Endothelial cell of umbilical vein (primary cell): ENCODE data around the gene C3orf20. TPM values are rescaled to one million over a fixed set of nuclear protein-coding genes. Genes with fewer than 3 reads are reported as not detected.

ENCODE experiments used
- BruUV-seq: library from RNA; stranded (reverse); fragments of 400-500 nt; replicated peaks from 2 replicates; lab custom pipeline; 2021; lab: Mats Ljungman, UMichigan
- CTCF ChIA-PET: fragments of 300-600, 350-600 bp; sonication (Branson Sonifier 250); formaldehyde crosslinking; loops from one replicate; lab custom pipeline; 2021; ENCODE audit warnings: antibody characterized with exemption, inconsistent platforms; lab: Charles Lee
- POLR2A ChIA-PET: fragments of 300-600, 350-600 bp; sonication (Branson Sonifier 250); formaldehyde crosslinking; loops from one replicate; lab custom pipeline; 2021; ENCODE audit warnings: antibody characterized with exemption, inconsistent platforms; lab: Charles Lee
- DNase-seq: peaks from one replicate; pipeline ENCODE4 v3.0.0-alpha.2; 2011; ENCODE audit warnings: low read depth, low spot score
- FAIRE-seq: peaks from 2 replicates; lab custom pipeline; 2011; peaks lifted over from hg19 to GRCh38; lab: Jason Lieb, UNC
- H2AFZ ChIP-seq: 2 replicates; pipeline ENCODE4 v1.6.0; 2012; ENCODE audit warnings: low read depth, low read length, control low read depth, inconsistent platforms
- H3K27ac ChIP-seq: 2 replicates; pipeline ENCODE4 v1.5.1; 2011; ENCODE audit warnings: low read depth, mild to moderate bottlenecking, control low read depth, low read length, moderate library complexity; ENCODE audit not compliant: insufficient read depth
- H3K27me3 ChIP-seq, 2 experiments: 2 replicates each; pipeline versions ENCODE4 v1.6.0 to v1.6.1; 2011; ENCODE audit warnings: low read length in 2 of 2, mixed read lengths in 1 of 2; ENCODE audit not compliant: control insufficient read depth in 2 of 2, insufficient read depth in 2 of 2
- H3K36me3 ChIP-seq, 2 experiments: 2 replicates in 1 of 2; 3 replicates in 1 of 2; pipeline ENCODE4 v1.5.1; 2011; ENCODE audit warnings: low read length in 2 of 2, mild to moderate bottlenecking in 1 of 2, moderate library complexity in 1 of 2; ENCODE audit not compliant: control insufficient read depth in 2 of 2, insufficient read depth in 2 of 2; ENCODE audit errors: extremely low read depth in 1 of 2
- H3K4me1 ChIP-seq: 3 replicates; pipeline ENCODE4 v1.5.1; 2011; ENCODE audit warnings: mild to moderate bottlenecking, low read length; ENCODE audit not compliant: control insufficient read depth, insufficient read depth; ENCODE audit errors: extremely low read depth
- H3K4me2 ChIP-seq: 2 replicates; pipeline ENCODE4 v1.6.1; 2011; ENCODE audit warnings: low read length, control low read depth, mixed read lengths; ENCODE audit not compliant: insufficient read depth
- H3K4me3 ChIP-seq, 3 experiments: fragments of 200-600 bp in 1 of 3; sonication (generic), shearing (Covaris generic) in 1 of 3; replicated peaks in 1 of 3; 2 replicates each; pipeline ENCODE4 v1.5.1; 2011 to 2016; ENCODE audit warnings: control low read depth in 3 of 3, low read length in 3 of 3, mild to moderate bottlenecking in 2 of 3, inconsistent platforms in 1 of 3, low read depth in 1 of 3, moderate library complexity in 1 of 3; ENCODE audit not compliant: insufficient read depth in 1 of 3
- H3K79me2 ChIP-seq: 2 replicates; pipeline ENCODE4 v1.6.0; 2012; ENCODE audit warnings: low read length, inconsistent platforms; ENCODE audit not compliant: control insufficient read depth, insufficient read depth
- H3K9ac ChIP-seq: replicated peaks from 2 replicates; pipeline ENCODE3; 2011; ENCODE audit warnings: low read length, control low read depth; ENCODE audit not compliant: insufficient read depth; ENCODE audit errors: extremely low read depth
- H3K9me1 ChIP-seq: replicated peaks from 3 replicates; pipeline ENCODE4 v1.6.0; 2011; ENCODE audit warnings: mild to moderate bottlenecking, low read length; ENCODE audit not compliant: control insufficient read depth, insufficient read depth; ENCODE audit errors: extremely low read depth
- H3K9me3 ChIP-seq: replicated peaks from 2 replicates; pipeline ENCODE4 v1.5.1; 2012; ENCODE audit warnings: low read length, inconsistent platforms; ENCODE audit not compliant: control insufficient read depth, insufficient read depth
- H4K20me1 ChIP-seq: replicated peaks from 2 replicates; pipeline ENCODE3; 2011; ENCODE audit warnings: mild to moderate bottlenecking, low read length; ENCODE audit not compliant: control insufficient read depth, insufficient read depth; ENCODE audit errors: extremely low read depth
- CTCF ChIP-seq, 2 donors: IDR thresholded peaks; 1 replicate in 1 of 2; 2 replicates in 1 of 2; pipeline ENCODE4 v1.5.1; 2011; ENCODE audit warnings: low read length in 2 of 2, mild to moderate bottlenecking in 2 of 2, moderate library complexity in 2 of 2, control low read depth in 1 of 2, inconsistent platforms in 1 of 2, low read depth in 1 of 2; ENCODE audit not compliant: insufficient read depth in 1 of 2; ENCODE audit errors: extremely low read depth in 1 of 2
- EZH2 ChIP-seq: IDR thresholded peaks from 2 replicates; pipeline ENCODE4 v1.6.1; 2012; ENCODE audit warnings: borderline replicate concordance, low read depth, mild to moderate bottlenecking, moderate library complexity, low read length, inconsistent platforms; ENCODE audit not compliant: severe bottlenecking
- FOS ChIP-seq: IDR thresholded peaks from 2 replicates; pipeline ENCODE4 v1.6.1; 2011; ENCODE audit warnings: mild to moderate bottlenecking, low read length, moderate library complexity, borderline replicate concordance; ENCODE audit not compliant: insufficient read depth
- GATA2 ChIP-seq: IDR thresholded peaks from 2 replicates; pipeline ENCODE4 v1.7.0; 2011; ENCODE audit warnings: low read depth, mild to moderate bottlenecking, moderate library complexity, mixed read lengths, low read length; ENCODE audit not compliant: insufficient read length, insufficient read depth
- JUN ChIP-seq: IDR thresholded peaks from 2 replicates; pipeline ENCODE4 v1.6.1; 2011; ENCODE audit warnings: borderline replicate concordance, low read depth; ENCODE audit not compliant: insufficient read length, insufficient read depth
- MAX ChIP-seq: IDR thresholded peaks from 2 replicates; pipeline ENCODE4 v1.6.1; 2011; ENCODE audit not compliant: insufficient read depth, insufficient read length
- MYC ChIP-seq: IDR thresholded peaks from one replicate; pipeline ENCODE4 v1.6.1; 2011; ENCODE audit warnings: mild to moderate bottlenecking, low read depth, low read length
- POLR2A ChIP-seq: IDR thresholded peaks from 2 replicates; pipeline ENCODE4 v1.6.1; 2012; ENCODE audit warnings: low read depth, mild to moderate bottlenecking, control low read depth, low read length
- POLR2AphosphoS5 ChIP-seq: IDR thresholded peaks from 2 replicates; pipeline ENCODE4 v1.6.1; 2012; ENCODE audit warnings: low read depth, mild to moderate bottlenecking, control low read depth, low read length, moderate library complexity; ENCODE audit not compliant: insufficient read depth
- dilution Hi-C: fragments of 300-500 bp; cut with MboI; formaldehyde crosslinking; loops from one replicate; pipeline ENCODE4 v1.15.0; 2019; ENCODE audit warnings: low sequenced_read_pairs; ENCODE audit not compliant: extremely low pct_ligation_motif_present
- intact Hi-C: fragments of 100-400 bp; cut with micrococcal nuclease; formaldehyde crosslinking; loops from one replicate; pipeline ENCODE4 v1.10.0; 2022
- polyA plus RNA-seq, 4 experiments: library from polyadenylated mRNA; depleted of rRNA in 3 of 4; stranded (reverse) in 3 of 4; unstranded in 1 of 4; fragments of >200 nt; gene quantifications; 2 replicates each; pipeline versions ENCODE4 v1.2.1 to v1.2.3, GENCODE V29; 2011 to 2012; ENCODE audit warnings: missing spikeins in 1 of 4
- total RNA-seq: library from RNA; stranded (reverse); gene quantifications from 2 replicates; pipeline ENCODE4 v1.2.3, GENCODE V29; 2021

C3orf20 gene
- total and polyA plus RNA-seq, 2 donors (not counting 3 experiments of a cell fraction or from before 2014, with no cell fraction given) = not detected

- no peak for FAIRE-seq
- ChIA-PET POLR2A (no interaction called here), CTCF (no interaction called here)
- H4K20me1 ChIP-seq = no peaks in the 10 kb centered on the region
- no peak overlapping the region for H3K27ac ChIP-seq
- TF ChIP-seq JUN = no peak
- no peak for TF ChIP-seq POLR2A
- TF ChIP-seq POLR2AphosphoS5 = no peak
- TF ChIP-seq FOS = no peak
- TF ChIP-seq MAX = no peak
- no peak for TF ChIP-seq MYC
- TF ChIP-seq EZH2 = no peak
- no peak for TF ChIP-seq CTCF (IDR thresholded peaks at IDR 0.05; ENCODE audit: extremely low read depth in 1 of 2, insufficient read depth in 1 of 2, low read depth in 1 of 2, low read length in 2 of 2)
- TF ChIP-seq GATA2 = no peak
- H3K27me3 ChIP-seq = peaks cover 4 to 15% of the 10 kb centered on the region in 2 experiments
- no TSS peak for BruUV-seq
- no peak for DNase-seq
- intact Hi-C loops (loop anchor here (10.0 kb wide), 1 partner anchor 282 kb away; no protein-coding TSS in a partner anchor), dilution Hi-C loops (loop anchor here (10.0 kb wide), 1 partner anchor 58 kb away; no protein-coding TSS in a partner anchor)
- no peaks in the 10 kb centered on the region for H3K36me3 ChIP-seq
- H3K9ac ChIP-seq = no peak overlapping the region
- no peak overlapping the region for H3K4me2 ChIP-seq
- H3K4me3 ChIP-seq = no peak overlapping the region
- no peaks in the 10 kb centered on the region for H3K79me2 ChIP-seq
- no peak overlapping the region for H2AFZ ChIP-seq
- no peaks in the 10 kb centered on the region for H3K4me1 ChIP-seq
- H3K9me3 ChIP-seq = no peaks in the 10 kb centered on the region
- H3K9me1 ChIP-seq = no peaks in the 10 kb centered on the region
Observed at GRCh38 chr3:14786369-14786768, 111.4 kb downstream of the C3orf20 start.
